ENCODE measurements around the gene PAGE2B.
"Not testable (repeated sequence)": the region's sequence is repeated elsewhere in the genome, so short reads cannot be mapped to it uniquely, and the experiment has no call there.

Gene PAGE2B

GRCh38 chrX:55074851-55075467 lies at the start of gene PAGE2B:
Gene PAGE2B (plus strand): TSS chrX:55075030. CDS start chrX:55076042, 1,012 bp downstream.
- DNase-seq (ENCODE audit: low spot score) = no peak

DNA sequence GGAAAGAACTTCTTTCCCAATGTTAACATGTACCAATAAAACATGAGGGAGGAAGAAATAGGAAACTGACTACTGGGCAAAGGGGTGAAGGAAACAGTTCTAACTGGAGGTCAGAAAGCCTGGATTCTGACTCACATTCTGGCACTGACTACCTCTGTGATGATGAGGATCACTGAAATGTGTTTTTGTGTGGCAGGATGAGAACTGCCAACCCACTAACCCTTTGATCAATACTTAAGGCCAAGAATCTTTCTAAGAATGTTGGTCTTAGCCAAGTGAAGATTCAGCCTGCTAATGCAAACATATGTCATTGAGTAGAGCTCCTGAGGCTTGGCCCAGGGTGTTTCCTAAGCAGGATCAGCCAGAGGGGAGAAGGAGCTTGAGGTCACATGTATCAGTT lies 48.7 kb upstream of the PAGE2B start:
- no peak for DNase-seq (ENCODE audit: low spot score)

- no peak for DNase-seq (ENCODE audit: low spot score)
Observed at GRCh38 chrX:55026840-55027239, 48.0 kb upstream of the PAGE2B start.

GRCh38 chrX:55028040-55028439 lies 46.8 kb upstream of the PAGE2B start:
- no peak for DNase-seq (ENCODE audit: low spot score)

DNA sequence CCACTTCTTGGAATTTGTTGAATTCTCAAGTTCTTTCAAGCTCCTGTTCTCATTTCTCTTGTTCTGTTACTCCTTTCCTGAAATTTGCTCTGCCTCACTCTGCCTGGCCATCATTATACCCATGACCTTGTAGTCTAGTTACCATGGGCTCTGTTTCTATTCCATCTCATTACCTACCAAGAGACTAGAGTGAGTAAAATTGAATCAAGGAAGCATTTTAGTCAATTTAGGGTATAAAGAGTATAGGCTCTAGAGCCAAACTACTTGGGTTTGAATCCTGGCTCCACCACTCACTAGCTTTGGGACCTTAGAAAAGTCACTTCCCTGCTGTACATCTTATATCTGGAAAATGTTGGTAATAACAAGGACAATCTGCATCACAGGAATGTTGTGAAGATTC lies 46.2 kb upstream of the PAGE2B start:
- DNase-seq (ENCODE audit: low spot score) = no peak

- DNase-seq (ENCODE audit: low spot score) = no peak
Observed at GRCh38 chrX:55029291-55029690, 45.5 kb upstream of the PAGE2B start.

GRCh38 chrX:55030271-55031205 lies 44.3 kb upstream of the PAGE2B start, which contains the start of gene ALAS2:
Gene ALAS2 (minus strand): TSS chrX:55030977. CDS start chrX:55026000, 4,977 bp downstream.
- no peak for DNase-seq (ENCODE audit: low spot score)

- DNase-seq (ENCODE audit: low spot score) = no peak
Observed at GRCh38 chrX:55033429-55033828, 41.4 kb upstream of the PAGE2B start.

DNA sequence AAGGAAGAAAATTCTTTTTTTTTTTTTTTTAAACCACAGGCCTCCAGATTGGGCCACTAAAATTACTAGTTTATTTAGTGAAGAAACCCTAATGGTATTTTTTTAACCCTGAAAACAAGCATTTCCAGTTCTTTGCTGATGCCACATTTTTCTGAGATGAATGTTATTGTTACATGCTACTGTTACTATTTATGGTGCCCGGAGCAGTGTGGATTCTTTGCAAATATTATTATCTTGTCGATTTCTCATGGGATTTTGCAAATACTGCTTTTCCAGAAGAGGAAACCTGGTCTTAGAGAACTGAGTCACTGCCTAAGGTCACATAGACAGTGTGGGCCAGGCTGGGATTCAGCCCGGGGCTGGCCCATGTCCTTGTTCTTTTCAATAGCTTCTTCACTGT lies 35.4 kb upstream of the PAGE2B start:
- no peak for DNase-seq (ENCODE audit: low spot score)

GRCh38 chrX:55041514-55041913 lies 33.3 kb upstream of the PAGE2B start:
- no peak for DNase-seq (ENCODE audit: low spot score)

GRCh38 chrX:55050599-55050998 lies 24.2 kb upstream of the PAGE2B start:
- DNase-seq (ENCODE audit: low spot score) = not testable (repeated sequence)

GRCh38 chrX:55056820-55057674 lies 17.8 kb upstream of the PAGE2B start:
- peak; percentile 13 for DNase-seq (ENCODE audit: low spot score)

GRCh38 chrX:55057675-55058249 lies 17.1 kb upstream of the PAGE2B start:
- DNase-seq (ENCODE audit: low spot score) = peak; percentile 54

DNA sequence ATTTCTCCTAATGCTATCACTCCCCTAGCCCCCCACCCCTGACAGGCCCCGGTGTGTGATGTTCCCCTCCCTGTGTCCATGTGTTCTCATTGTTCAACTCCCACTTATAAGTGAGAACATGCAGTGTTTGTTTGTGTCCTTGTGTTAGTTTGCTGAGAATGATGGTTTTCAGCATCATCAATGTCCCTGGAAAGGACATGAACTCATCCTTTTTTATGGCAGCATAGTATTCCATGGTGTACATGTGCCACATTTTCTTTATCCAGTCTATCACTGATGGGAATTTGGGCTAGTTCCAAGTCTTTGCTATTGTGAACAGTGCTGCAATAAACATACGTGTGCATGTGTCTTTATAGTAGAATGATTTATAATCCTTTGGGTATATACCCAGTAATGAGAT lies 7.7 kb upstream of the PAGE2B start:
- DNase-seq (ENCODE audit: low spot score) = not testable (repeated sequence)

- no peak for DNase-seq (ENCODE audit: low spot score)
Observed at GRCh38 chrX:55072286-55072685, 2.5 kb upstream of the PAGE2B start.

DNA sequence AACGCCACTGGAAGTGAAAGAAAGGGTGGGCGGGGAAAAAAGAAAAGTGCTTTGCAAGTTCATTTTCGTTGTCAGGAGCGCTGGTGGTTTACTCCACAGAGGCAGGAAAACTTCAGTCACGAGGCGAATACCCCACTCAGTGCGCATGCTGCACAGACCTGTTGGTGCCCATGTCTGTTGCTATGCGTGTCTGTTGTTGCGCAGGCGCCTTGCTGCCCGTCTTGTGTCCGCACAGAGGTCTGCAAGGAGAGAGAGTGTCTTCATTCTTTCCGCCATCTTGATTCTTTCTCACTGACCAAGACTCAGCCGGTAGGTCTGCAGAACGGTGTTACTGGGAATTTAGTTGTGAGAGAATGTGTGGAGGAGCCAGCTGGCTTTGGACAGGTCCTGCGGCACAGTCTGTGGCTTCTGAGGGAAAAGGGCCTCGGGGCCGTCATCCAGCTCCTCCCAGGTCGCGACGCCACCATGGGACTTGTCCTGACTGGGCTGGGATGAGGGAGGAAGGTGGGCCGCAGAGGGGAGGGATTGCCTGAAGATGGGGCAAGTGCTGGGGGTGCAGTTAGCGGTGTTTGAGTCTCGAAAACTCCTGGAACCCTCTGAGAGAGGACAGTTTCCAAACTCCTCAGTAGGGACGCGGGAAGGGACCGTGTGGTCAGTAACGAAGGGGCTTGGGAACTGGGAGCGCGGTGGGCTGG lies 14.1 kb downstream of the PAGE2B start, which contains the start of gene PAGE2:
TSS of gene PAGE2 (plus strand) at position 224 of the 695 bp plus-strand sequence. CDS start 1,003 bp downstream, outside the sequence.
- DNase-seq (ENCODE audit: low spot score) = no peak

- DNase-seq (ENCODE audit: low spot score) = no peak
Observed at GRCh38 chrX:55098691-55099090, 23.9 kb downstream of the PAGE2B start.

- no peak for DNase-seq (ENCODE audit: low spot score)
Observed at GRCh38 chrX:55099162-55099561, 24.3 kb downstream of the PAGE2B start.

GRCh38 chrX:55102754-55103153 lies 27.9 kb downstream of the PAGE2B start:
- no peak for DNase-seq (ENCODE audit: low spot score)

- DNase-seq (ENCODE audit: low spot score) = no peak
Observed at GRCh38 chrX:55107262-55107661, 32.4 kb downstream of the PAGE2B start.

DNA sequence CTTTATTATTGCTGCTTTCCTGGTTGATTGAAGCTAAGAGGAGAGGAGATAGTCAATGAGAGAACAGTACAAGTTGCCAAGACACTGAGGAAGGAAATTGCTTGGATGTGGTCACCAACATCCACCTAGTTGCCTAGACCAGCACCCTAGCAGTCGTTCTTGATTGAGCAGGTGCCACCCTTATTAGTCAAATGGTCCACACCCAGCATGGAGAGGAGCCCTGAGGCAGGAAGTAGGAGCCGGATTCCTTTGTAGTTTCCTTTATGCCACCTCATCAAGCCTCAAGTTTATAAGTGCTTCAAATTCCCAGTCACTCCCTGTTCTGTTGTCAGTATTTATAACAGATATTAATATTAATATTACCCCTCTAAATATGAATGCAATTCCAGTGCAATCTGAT lies 33.1 kb downstream of the PAGE2B start:
- no peak for DNase-seq (ENCODE audit: low spot score)

Data from RKO (cell line).